ENCODE data around the gene PTGDS.

PTGDS gene

DNA sequence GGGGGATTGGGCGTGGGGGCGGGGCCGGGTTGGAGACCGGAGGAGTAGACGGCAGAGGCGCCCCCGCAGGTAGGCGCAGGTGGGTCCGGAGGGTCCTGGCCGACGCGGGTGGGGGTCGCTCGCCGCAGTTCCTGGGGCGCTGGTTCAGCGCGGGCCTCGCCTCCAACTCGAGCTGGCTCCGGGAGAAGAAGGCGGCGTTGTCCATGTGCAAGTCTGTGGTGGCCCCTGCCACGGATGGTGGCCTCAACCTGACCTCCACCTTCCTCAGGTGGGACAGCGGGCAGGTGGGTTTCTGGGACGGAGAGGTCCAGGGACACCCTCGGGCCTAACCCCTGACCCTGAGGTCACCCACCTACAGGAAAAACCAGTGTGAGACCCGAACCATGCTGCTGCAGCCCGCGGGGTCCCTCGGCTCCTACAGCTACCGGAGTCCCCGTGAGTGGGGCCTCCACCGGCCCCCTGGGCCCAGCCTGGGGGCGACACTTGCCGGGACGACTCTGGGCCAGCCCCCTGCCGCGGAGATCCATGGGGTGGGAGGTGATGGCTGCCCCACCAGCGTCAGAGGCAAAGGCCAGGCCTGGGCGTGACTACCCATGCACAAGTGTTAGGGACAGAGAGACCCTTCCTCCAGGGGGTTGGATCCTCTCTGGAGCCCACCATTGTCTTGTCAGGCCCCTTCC is 1.7 kb downstream of the PTGDS start:
- Histone ChIP-seq H3K4me1 (peaks cover 28 to 51% (median 45%) of the 10 kb centered on the region in 10 experiments), H3K27me3 (peaks cover 9 to 21% (median 18%) of the 10 kb centered on the region in 11 experiments), H3K27ac (no peak overlapping the region), H3K36me3 (no peaks in the 10 kb centered on the region), H3K4me2 (peak overlapping the region in 9 of 11 experiments; percentile 18 to 54 (median 35); a peak in 15 of 22 replicates), H4K20me1 (no peaks in the 10 kb centered on the region; a peak in 3 of 22 replicates), H3K4me3 (no peak overlapping the region), H3K9me3 (replicated peaks in 1 of 11) (no peaks in the 10 kb centered on the region), H3K9ac (0 out of 22 replicates have a peak overlapping the region, but pooled peaks of 1 of the 11 experiments have one; percentile 13)
- no peak for TF ChIP-seq Cebpa-rat (IDR thresholded peaks at IDR 0.05)

DNA sequence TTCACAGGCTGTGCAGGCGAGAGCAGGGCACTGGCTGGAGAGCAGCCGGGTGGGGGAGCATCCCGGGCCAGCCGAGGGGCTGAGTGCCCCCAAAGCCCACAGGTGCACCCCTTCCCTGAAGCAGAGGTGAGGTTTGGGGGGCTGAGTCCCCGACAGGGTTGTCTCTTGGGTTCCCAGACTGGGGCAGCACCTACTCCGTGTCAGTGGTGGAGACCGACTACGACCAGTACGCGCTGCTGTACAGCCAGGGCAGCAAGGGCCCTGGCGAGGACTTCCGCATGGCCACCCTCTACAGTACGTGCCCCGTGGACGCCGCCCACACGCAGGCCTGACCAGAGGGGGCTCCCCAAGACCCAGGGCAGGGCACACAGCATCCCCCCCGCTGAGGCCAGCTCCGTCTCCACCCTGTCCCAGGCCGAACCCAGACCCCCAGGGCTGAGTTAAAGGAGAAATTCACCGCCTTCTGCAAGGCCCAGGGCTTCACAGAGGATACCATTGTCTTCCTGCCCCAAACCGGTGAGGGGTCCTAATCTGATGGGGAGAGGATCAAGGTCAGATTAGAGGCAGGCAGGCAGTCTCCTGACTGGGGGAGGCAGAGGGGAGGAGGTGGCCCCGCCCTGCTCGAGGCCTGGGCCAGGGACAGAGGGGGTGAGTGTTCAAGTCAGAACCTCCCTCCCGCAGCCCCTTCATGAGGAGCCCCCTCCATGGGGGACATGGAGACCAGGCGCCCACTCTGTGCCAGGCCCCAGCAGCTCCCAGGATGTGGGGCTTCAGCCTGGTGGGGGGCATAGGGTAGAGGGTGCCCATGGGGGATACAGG is 2.7 kb downstream of the PTGDS start:
- 0 out of 22 replicates have a peak overlapping the region, but pooled peaks of 1 of the 11 experiments have one; percentile 13 for H3K9ac ChIP-seq

DNA sequence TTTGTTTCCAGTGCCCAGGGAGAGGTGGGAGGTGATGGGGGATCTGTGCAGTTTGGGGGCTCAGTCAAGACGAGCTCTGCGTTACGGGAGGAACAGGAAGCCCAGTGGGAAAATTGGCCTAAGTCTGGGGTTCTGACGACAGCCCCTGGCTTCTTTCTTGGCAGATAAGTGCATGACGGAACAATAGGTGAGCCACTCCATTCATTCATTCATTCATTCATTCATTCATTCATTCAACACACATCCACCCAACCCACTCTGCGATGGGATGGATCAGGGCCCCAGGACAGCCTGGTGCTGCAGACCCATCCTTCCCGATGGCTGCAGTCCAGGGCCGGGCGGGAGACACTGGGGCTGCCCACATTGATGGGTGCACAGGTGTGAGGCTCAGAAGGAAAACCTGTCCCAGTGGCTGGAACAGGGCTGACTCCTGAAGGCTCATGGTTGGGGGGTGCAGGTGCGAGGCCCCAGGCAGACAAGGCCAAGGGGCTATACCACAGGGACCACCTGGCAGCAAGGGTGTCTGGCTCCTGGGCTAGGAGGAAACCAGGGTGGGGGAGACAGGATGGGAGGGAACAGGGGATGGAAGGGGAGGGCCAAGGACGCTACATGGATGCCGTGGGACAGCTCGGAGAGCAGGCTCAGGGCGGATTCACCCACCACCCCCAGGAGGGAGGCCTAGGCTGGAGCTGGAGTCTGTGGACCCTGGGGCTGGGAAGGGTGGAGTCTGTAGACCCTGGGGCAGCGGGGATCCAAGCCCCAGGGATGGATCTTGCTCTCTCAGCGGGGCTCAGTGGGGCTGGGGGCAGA is 3.6 kb downstream of the PTGDS start:
- no peaks in the 10 kb centered on the region for H3K36me3 ChIP-seq
- H3K4me3 ChIP-seq, result no peak overlapping the region
- peaks cover 13 to 37% (median 30%) of the 10 kb centered on the region in 10 experiments for H3K4me1 ChIP-seq
- no peak overlapping the region for H3K9ac ChIP-seq
- no peak overlapping the region for H3K27ac ChIP-seq
- H3K9me3 ChIP-seq (replicated peaks in 1 of 11), result no peaks in the 10 kb centered on the region
- no peaks in the 10 kb centered on the region; a peak in 1 of 22 replicates for H4K20me1 ChIP-seq
- H3K4me2 ChIP-seq, result no peak overlapping the region
- peaks cover 27 to 40% (median 37%) of the 10 kb centered on the region in 11 experiments for H3K27me3 ChIP-seq
- no peak for TF ChIP-seq Cebpa-rat (IDR thresholded peaks at IDR 0.05)

More for the DNA sequence above, 2.7 kb downstream of the PTGDS start:
- H3K4me2 ChIP-seq, result peak overlapping the region in 9 of 11 experiments; percentile 18 to 54 (median 35); a peak in 15 of 22 replicates
- peaks cover 18 to 31% (median 28%) of the 10 kb centered on the region in 11 experiments for H3K27me3 ChIP-seq
- peaks cover 22 to 46% (median 39%) of the 10 kb centered on the region in 10 experiments for H3K4me1 ChIP-seq
- H3K4me3 ChIP-seq, result no peak overlapping the region
- H3K9me3 ChIP-seq (replicated peaks in 1 of 11), result no peaks in the 10 kb centered on the region
- no peaks in the 10 kb centered on the region; a peak in 3 of 22 replicates for H4K20me1 ChIP-seq
- no peak for TF ChIP-seq Cebpa-rat (IDR thresholded peaks at IDR 0.05)
- no peak overlapping the region for H3K27ac ChIP-seq
- no peaks in the 10 kb centered on the region for H3K36me3 ChIP-seq

DNA sequence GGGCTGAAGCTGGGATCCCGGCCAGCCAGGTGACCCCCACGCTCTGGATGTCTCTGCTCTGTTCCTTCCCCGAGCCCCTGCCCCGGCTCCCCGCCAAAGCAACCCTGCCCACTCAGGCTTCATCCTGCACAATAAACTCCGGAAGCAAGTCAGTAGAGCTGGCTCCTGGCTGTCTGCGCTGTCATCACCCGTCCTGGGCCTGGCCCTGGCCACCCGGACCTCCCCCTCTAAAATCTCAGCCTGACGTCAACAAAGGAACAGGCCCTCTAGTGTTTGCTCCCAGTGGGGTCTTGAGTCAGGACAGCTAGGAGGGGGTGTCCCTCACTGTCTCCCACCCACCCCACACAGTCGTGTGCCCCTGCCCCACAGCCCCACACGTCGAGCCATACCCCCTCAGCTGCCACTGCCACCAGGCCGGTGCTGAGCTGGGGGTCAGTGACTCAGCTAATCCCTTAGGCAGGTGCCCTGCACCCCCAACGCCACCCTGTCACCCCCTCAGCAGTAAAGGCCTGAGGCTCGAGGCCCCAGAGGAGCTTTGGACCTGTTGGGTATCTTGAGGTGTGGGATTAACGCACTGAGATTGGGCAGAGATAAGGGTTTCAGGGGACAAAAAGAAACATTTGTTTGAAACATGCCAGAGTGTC is 4.4 kb downstream of the PTGDS start:
- Histone ChIP-seq H3K4me3 (no peak overlapping the region), H3K4me2 (no peak overlapping the region), H3K27me3 (peaks cover 33 to 48% (median 45%) of the 10 kb centered on the region in 11 experiments), H3K4me1 (peaks cover 8 to 31% (median 23%) of the 10 kb centered on the region in 10 experiments; a peak in 19 of 20 replicates), H3K27ac (no peak overlapping the region), H3K36me3 (no peaks in the 10 kb centered on the region), H3K9ac (no peak overlapping the region), H3K9me3 (replicated peaks in 1 of 11) (no peaks in the 10 kb centered on the region), H4K20me1 (no peaks in the 10 kb centered on the region; a peak in 1 of 22 replicates)
- no peak for TF ChIP-seq Cebpa-rat (IDR thresholded peaks at IDR 0.05)

DNA sequence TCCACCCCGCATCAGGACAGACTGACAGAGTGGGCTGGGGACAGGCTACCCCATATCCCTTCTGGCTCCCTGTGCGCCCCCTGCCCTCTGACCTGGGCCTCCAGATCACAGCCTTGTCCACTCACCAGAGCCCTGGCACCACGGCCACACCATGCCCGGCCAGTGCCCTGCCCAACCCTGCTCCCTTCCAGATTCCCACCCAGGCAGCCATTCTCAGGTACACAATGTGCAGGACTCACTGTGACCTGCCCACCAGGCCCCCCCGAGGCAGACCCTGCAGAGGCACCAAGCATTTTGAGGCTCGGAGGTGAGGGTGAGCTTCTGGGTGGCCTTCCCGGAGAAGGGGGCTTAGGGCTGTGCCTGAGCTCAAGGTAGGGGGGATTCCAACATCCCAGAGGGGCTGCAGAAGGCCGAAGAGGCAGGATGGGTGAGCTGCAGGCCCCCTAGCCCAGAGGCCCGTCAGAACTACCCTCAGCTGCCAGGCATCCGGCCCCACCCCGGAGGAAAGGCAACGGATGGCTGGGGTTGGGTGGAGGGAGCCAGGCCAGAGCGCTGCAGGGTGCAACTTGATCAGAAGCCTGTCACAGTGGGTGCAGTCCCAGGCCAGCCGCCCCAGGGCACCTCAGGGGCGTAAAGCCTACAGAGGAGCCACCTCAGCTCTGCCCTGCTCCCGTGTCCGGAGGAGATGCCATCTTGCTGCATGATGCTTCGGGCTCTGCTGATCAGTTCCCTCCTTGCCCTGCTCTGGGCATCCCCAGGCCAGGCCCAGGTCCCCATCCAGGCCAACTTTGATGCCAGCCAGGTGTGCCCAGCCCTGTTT is 5.1 kb downstream of the PTGDS start, which contains the start of gene LCNL1:
Gene LCNL1 (plus strand): TSS at position 762 of the 820 bp plus-strand sequence. CDS start 594 bp downstream, outside the sequence.
- no peak within 1 kb of the TSS for H3K9ac ChIP-seq
- no peaks in the 10 kb centered on the region for H3K36me3 ChIP-seq
- H3K27me3 ChIP-seq, result peaks cover 33 to 55% (median 51%) of the 10 kb centered on the region in 11 experiments
- no peak within 1 kb of the TSS for H3K27ac ChIP-seq
- no peak within 1 kb of the TSS for H3K4me3 ChIP-seq
- peaks cover under 1 to 24% (median 16%) of the 10 kb centered on the region in 10 experiments; a peak in 19 of 20 replicates for H3K4me1 ChIP-seq
- no peaks in the 10 kb centered on the region for H3K9me3 ChIP-seq (replicated peaks in 1 of 11)
- TF ChIP-seq Cebpa-rat (IDR thresholded peaks at IDR 0.05), result no peak
- peak within 1 kb of the TSS in 4 of 11 experiments; percentile 24 to 35 (median 30); a peak in 5 of 22 replicates for H3K4me2 ChIP-seq
- H4K20me1 ChIP-seq, result no peaks in the 10 kb centered on the region; a peak in 1 of 22 replicates

DNA sequence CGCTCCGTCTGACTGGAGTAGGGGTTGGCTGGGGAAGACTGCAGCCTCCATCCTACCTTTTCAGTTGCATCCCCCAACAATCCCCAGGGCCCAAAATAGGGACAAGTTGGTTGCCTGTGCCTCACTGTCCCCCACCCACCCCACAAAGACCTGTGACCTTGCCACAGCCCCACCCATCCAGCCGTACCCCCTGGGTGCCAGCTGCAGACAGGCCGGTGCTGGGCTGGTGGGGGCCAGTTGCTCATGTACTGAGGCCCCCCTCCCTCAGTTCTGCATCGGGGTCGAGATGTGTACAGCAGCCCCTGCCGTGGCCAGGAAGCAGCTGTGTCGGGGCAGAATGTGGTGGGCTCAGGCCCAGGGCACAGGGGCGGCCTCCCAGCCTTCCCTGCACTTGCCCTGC is 5.9 kb downstream of the PTGDS start:
- H3K36me3 ChIP-seq, result no peaks in the 10 kb centered on the region
- peaks cover 0 to 21% (median 12%) of the 10 kb centered on the region in 10 experiments; a peak in 16 of 20 replicates for H3K4me1 ChIP-seq
- H3K4me2 ChIP-seq, result peak overlapping the region in 4 of 11 experiments; percentile 24 to 35 (median 30); a peak in 5 of 22 replicates
- peaks cover 33 to 61% (median 56%) of the 10 kb centered on the region in 11 experiments for H3K27me3 ChIP-seq
- no peaks in the 10 kb centered on the region; a peak in 1 of 22 replicates for H4K20me1 ChIP-seq
- no peak overlapping the region for H3K4me3 ChIP-seq
- H3K9me3 ChIP-seq (replicated peaks in 1 of 11), result no peaks in the 10 kb centered on the region
- no peak overlapping the region for H3K27ac ChIP-seq
- no peak overlapping the region for H3K9ac ChIP-seq
- no peak for TF ChIP-seq Cebpa-rat (IDR thresholded peaks at IDR 0.05)

DNA sequence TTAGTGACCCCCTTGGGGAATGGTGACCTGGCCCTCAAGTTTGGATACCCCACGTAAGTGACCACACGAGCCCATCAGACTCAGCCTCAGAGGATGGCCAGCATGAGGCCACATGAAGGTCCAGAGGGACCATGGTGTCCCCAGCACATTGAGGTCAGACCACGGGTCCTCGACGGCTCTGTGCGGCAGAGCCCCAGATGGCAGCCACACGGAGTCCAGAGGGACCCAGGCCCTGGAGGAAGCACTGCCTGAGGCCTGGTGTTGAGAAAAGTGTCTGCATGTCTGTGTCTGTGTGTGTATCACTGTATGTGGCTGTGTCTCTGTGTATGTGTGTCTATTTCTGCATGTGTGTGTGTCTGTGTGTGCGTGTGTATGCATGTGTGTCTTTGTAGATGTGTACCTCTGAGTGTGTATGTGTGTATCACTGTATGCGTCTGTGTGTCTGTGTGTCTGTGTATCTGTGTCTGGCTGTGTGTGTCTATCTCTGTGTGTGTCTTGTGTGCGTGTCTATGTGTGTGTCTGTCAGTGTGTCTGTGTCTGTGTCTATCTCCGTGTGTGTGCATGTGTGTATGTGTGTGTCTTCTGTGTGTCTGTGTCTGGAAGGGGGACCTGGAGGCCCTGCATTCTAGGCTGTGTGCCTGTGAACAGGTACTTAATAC is 6.5 kb downstream of the PTGDS start:
- peak overlapping the region in 4 of 11 experiments; percentile 24 to 35 (median 30); a peak in 5 of 22 replicates for H3K4me2 ChIP-seq
- H3K36me3 ChIP-seq, result no peaks in the 10 kb centered on the region
- TF ChIP-seq Cebpa-rat (IDR thresholded peaks at IDR 0.05), result no peak
- H3K9me3 ChIP-seq (replicated peaks in 1 of 11), result no peaks in the 10 kb centered on the region
- H3K27ac ChIP-seq, result no peak overlapping the region
- H4K20me1 ChIP-seq, result no peaks in the 10 kb centered on the region; a peak in 1 of 22 replicates
- H3K9ac ChIP-seq, result no peak overlapping the region
- H3K4me3 ChIP-seq, result no peak overlapping the region
- peaks cover 33 to 68% (median 57%) of the 10 kb centered on the region in 11 experiments for H3K27me3 ChIP-seq
- peaks cover 0 to 21% (median 12%) of the 10 kb centered on the region in 10 experiments; a peak in 16 of 20 replicates for H3K4me1 ChIP-seq
